SK-N-DZ (cell line): ENCODE measurements around the gene EXPH5.

ENCODE experiments used
- DNase-seq: peaks from one replicate; pipeline ENCODE4 v3.0.0-alpha.2; 2015; ENCODE audit warnings: low spot score

Gene EXPH5

GRCh38 chr11:108512708-108513107 is 80.9 kb downstream of the EXPH5 start:
- no peak for DNase-seq

GRCh38 chr11:108511851-108512474 is 81.6 kb downstream of the EXPH5 start:
- DNase-seq, result no peak

GRCh38 chr11:108508653-108509593 is 84.6 kb downstream of the EXPH5 start:
- DNase-seq, result no peak

DNA sequence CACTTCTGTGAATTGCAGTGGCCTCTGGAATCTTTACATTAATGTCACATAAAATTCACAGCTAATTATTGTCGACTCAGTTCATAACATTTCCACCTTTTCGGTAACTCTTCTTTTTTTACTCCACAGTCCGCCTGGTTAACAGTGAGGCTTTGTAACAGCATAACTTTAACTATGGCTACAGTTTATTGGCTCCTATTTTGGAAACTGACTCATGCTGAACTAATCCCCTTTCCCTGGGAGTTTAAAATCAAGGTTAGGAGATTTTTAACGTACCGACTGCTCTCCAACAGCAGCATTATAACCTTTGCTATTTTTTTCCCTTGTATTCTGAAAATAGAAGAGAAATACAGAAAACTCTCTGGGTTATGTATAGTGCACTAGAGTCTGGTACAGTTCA is 92.2 kb downstream of the EXPH5 start:
- DNase-seq, result no peak

GRCh38 chr11:108500721-108501120 is 92.8 kb downstream of the EXPH5 start:
- no peak for DNase-seq

GRCh38 chr11:108500169-108500568 is 93.4 kb downstream of the EXPH5 start:
- DNase-seq, result no peak

GRCh38 chr11:108498816-108499408 is 94.7 kb downstream of the EXPH5 start:
- no peak for DNase-seq

DNA sequence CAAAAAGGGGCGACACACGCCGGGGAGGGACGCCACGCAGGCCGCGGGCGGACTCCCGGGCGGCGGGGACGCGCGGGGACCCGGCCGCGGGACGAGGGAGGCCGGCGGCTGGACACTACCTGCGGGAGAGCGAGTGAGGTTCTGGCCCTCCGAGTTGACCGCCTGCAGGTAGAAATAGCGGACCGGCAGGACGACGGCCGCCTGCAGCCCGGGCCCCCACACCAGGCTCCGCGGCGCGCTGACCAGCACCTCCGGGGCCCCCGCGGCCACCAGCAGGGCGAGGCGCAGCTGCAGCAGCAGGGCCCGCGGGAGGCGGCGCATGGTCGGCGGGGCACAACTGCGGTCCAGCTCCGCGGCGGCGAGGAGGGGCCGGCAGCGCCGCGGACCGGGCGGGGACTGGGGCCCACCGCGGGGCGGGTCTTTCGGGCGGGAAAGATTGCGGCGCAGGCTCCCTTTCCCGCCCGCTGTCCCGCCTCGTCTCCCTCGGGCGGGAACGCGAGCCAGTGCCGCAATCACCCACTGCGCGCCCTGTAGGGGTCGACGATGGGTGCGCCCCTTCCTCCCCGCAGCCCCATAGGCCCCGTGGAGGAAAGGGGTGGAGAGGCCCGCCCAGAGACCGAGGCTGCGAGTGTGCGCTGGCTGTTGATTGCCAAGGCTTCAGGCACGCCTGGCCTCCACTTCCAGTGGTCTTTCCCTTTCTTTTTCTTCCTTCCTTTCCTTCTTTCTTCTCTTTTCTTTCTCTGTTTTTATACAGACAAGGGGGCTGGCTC is 95.3 kb downstream of the EXPH5 start, which contains the start of gene POGLUT3:
Gene POGLUT3 (minus strand): TSS at position 339 of the 770 bp plus-strand sequence. CDS start 18 bp downstream, at position 321.
- peak; percentile 62 for DNase-seq

DNA sequence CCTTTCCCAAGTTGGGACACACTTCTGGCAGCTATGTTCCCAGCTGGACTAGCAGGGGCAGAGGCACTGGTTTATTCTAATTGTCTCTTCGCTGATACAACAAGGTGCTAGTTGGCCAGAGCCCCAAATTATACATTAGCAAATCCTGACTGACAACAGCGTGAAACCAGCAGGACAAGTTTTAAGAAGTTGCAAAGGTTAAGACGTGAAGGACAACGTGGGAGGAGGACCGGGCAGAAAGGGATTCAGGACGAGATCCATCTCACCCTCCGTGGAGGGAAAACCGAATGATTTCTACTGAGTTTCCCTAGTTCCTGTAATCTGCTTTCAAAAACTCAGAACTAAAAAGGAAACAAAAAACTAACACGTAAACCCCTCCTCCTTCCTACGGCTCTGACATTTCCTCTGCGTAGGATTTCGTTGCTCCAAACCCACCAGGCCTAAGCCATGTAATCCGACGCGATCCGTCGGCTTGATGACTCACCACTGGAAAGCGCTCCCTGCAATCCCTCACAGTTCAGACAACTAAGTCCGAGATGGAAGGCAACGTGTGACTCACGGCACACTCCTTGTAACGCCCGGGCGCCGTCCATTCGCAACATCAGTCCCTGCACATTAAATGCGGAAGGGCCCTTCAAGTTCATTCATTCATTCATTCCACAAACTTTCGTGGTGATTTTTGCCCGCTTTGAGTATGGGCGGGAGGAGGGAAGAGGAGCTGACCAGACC is 96.1 kb downstream of the EXPH5 start:
- DNase-seq, result peak; percentile 69

- DNase-seq, result peak; percentile 11
Observed at GRCh38 chr11:108496643-108497256, 96.8 kb downstream of the EXPH5 start.

GRCh38 chr11:108495326-108495725 is 98.2 kb downstream of the EXPH5 start:
- no peak for DNase-seq

- no peak for DNase-seq
Observed at GRCh38 chr11:108494182-108494581, 99.4 kb downstream of the EXPH5 start.

- DNase-seq, result no peak
Observed at GRCh38 chr11:108491936-108492335, 101.6 kb downstream of the EXPH5 start.

- no peak for DNase-seq
Observed at GRCh38 chr11:108486828-108487227, 106.7 kb downstream of the EXPH5 start.

DNA sequence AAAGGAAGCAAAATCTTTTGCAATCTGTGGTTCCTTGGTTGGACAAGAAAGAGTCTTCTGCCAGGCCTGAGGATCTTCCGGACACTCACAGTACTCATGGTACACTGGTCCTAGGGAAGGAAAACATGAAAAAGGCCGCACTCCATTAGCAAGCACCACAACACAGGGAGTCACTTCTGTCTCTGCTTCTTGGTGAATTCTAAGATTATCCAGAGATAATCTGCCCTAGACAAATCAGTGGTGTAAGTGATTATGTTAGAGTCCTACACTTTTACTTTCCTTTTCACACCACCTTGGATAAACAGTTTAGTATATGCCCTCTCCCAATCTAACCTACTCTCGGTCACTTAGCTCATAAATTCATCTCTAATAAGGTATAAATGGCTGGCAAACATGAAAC is 107.2 kb downstream of the EXPH5 start:
- no peak for DNase-seq

DNA sequence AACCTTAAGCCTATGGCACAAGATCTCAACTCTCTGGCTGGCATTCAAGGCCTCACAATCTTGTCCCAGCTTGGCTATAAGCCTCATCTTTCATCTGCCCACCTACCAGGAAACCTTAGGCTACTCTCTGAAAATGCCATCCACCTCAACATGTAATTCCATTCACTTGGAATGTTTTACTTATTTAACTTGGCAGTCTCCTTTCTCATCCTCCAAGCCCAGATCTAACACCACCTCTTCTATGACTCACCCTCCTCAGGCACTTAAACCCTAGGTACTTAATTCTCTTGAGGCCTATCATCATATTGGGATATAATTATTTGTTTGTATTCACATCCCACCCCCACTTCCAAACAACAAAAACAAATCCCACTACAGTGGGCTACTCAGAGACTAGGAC is 110.4 kb downstream of the EXPH5 start:
- no peak for DNase-seq

GRCh38 chr11:108474664-108475463 is 118.7 kb downstream of the EXPH5 start:
- no peak for DNase-seq

DNA sequence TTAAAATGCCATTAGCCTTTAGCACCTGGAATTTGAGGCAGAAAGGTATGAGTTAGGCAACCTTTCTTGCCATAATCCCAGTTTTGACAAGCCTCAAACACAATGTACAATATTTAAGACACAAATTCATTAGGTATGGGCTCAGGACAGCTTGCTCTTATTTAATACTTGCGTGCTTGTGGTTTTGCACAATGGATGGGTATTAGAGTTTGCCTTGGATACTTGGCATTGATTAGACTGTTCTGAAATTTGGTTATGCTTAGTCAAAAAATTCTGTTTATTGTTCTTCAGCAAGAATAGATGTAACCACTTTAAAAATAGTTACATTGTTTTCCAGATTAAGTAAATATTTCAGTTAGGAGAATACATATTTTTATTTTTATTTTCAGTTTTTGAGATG is 120.9 kb downstream of the EXPH5 start:
- no peak for DNase-seq

- DNase-seq, result no peak
Observed at GRCh38 chr11:108468478-108468864, 125.1 kb downstream of the EXPH5 start.
